HepG2 (cell line): Measurements from ENCODE around the gene EIF4G3. TPM values are rescaled to one million over a fixed set of nuclear protein-coding genes. Genes with fewer than 3 reads are reported as not detected.

Experiments
- ATAC-seq: fragments of 200-7000 bp; cut with Tn5 transposase; 3 replicates; pipeline ENCODE4 v1.9.1; 2020; ENCODE audit warnings: mild to moderate bottlenecking, moderate library complexity
- BruUV-seq: library from RNA; stranded (reverse); fragments of 400-500 nt; replicated peaks from 2 replicates; lab custom pipeline; 2021; lab: Mats Ljungman, UMichigan
- CTCF ChIA-PET: fragments of 300-600 bp; formaldehyde crosslinking; extraction: SDS; loops from one replicate; lab custom pipeline; 2021; ENCODE audit warnings: low total read pairs, inconsistent platforms, low intra/inter-chr PET ratio; lab: Yijun Ruan, JAX
- POLR2A ChIA-PET: fragments of 350-600 bp; sonication (Branson Sonifier 250); formaldehyde crosslinking; loops from one replicate; lab custom pipeline; 2020; ENCODE audit warnings: antibody characterized with exemption, inconsistent platforms; lab: Yijun Ruan, JAX
- DNase-seq: peaks from one replicate; pipeline ENCODE4 v3.0.0-alpha.2; 2015; ENCODE audit warnings: low spot score
- FAIRE-seq: peaks from 3 replicates; lab custom pipeline; 2011; peaks lifted over from hg19 to GRCh38; lab: Jason Lieb, UNC
- H2AFZ ChIP-seq: one replicate; pipeline ENCODE4 v1.6.1; 2011; ENCODE audit warnings: low read length, inconsistent platforms
- H3K27ac ChIP-seq: fragments of 300-600 bp; 3 replicates; pipeline ENCODE4 v1.8.0; 2011; ENCODE audit warnings: mixed run types, mild to moderate bottlenecking, mixed read lengths, low read length, inconsistent platforms; ENCODE audit not compliant: insufficient read depth; ENCODE audit errors: extremely low read length
- H3K27me3 ChIP-seq, 2 experiments: fragments of 200-600 bp in 1 of 2; 2 replicates in 1 of 2; 3 replicates in 1 of 2; pipeline versions ENCODE4 v1.6.0 to v1.8.0; 2011; ENCODE audit warnings: low read length in 2 of 2, mild to moderate bottlenecking in 2 of 2, moderate library complexity in 2 of 2, inconsistent platforms in 1 of 2; ENCODE audit not compliant: insufficient read depth in 2 of 2, control insufficient read depth in 1 of 2
- H3K36me3 ChIP-seq, 2 experiments: fragments of 200-600 bp in 1 of 2; replicated peaks in 1 of 2; 2 replicates in 1 of 2; 3 replicates in 1 of 2; pipeline versions ENCODE4 v1.5.1 to v1.8.0; 2011; ENCODE audit warnings: low read length in 2 of 2, inconsistent platforms in 1 of 2; ENCODE audit not compliant: insufficient read depth in 2 of 2, control insufficient read depth in 1 of 2
- H3K4me1 ChIP-seq: 2 replicates; pipeline ENCODE4 v1.5.1; 2012; ENCODE audit warnings: low read length, inconsistent platforms; ENCODE audit not compliant: insufficient read depth
- H3K4me2 ChIP-seq: 2 replicates; pipeline ENCODE4 v1.6.0; 2011; ENCODE audit warnings: low read depth, low read length, inconsistent platforms
- H3K4me3 ChIP-seq, 3 experiments: fragments of 200-600 bp in 1 of 3; sonication (generic), shearing (Covaris generic) in 1 of 3; replicated peaks in 1 of 3; 2 replicates each; pipeline ENCODE4 v1.5.1; 2011 to 2016; ENCODE audit warnings: low read length in 3 of 3, inconsistent platforms in 2 of 3, low read depth in 2 of 3, mild to moderate bottlenecking in 2 of 3, control low read depth in 1 of 3, mixed read lengths in 1 of 3; ENCODE audit not compliant: insufficient read depth in 1 of 3
- H3K79me2 ChIP-seq: one replicate; pipeline ENCODE4 v1.6.1; 2011; ENCODE audit warnings: low read length, inconsistent platforms; ENCODE audit not compliant: insufficient read depth
- H3K9ac ChIP-seq: 2 replicates; pipeline ENCODE4 v1.6.0; 2011; ENCODE audit warnings: mild to moderate bottlenecking, low read depth, low read length, inconsistent platforms; ENCODE audit not compliant: insufficient read depth
- H3K9me3 ChIP-seq: 2 replicates; pipeline ENCODE4 v1.5.1; 2012; ENCODE audit warnings: mild to moderate bottlenecking, low read length
- H4K20me1 ChIP-seq: 2 replicates; pipeline ENCODE4 v1.6.0; 2011; ENCODE audit warnings: inconsistent platforms, mild to moderate bottlenecking, low read length, moderate library complexity; ENCODE audit not compliant: insufficient read depth
- CHCHD3 ChIP-seq: sonication (generic); formaldehyde crosslinking; IDR thresholded peaks from 2 replicates; pipeline ENCODE4 v1.8.0; 2022; ENCODE audit warnings: mild to moderate bottlenecking, missing genetic modification reagents, moderate library complexity
- HDAC6 ChIP-seq: fragments of 200-600 bp; sonication (generic); IDR thresholded peaks from 2 replicates; pipeline ENCODE4 v1.7.0; 2017; ENCODE audit warnings: mild to moderate bottlenecking, antibody characterized with exemption, low read length, low read depth
- PITX1 ChIP-seq: sonication (generic); formaldehyde crosslinking; IDR thresholded peaks from 2 replicates; pipeline ENCODE4 v1.5.1; 2020; ENCODE audit warnings: mild to moderate bottlenecking, missing genetic modification reagents
- SALL1 ChIP-seq: sonication (generic); formaldehyde crosslinking; IDR thresholded peaks from 2 replicates; pipeline ENCODE4 v1.8.0; 2022; ENCODE audit warnings: mild to moderate bottlenecking, missing genetic modification reagents
- SP2 ChIP-seq: sonication (generic); formaldehyde crosslinking; IDR thresholded peaks from 2 replicates; pipeline ENCODE4 v1.5.1; 2020; ENCODE audit warnings: mild to moderate bottlenecking, missing genetic modification reagents
- TBL1XR1 ChIP-seq: fragments of 150-350 bp; IDR thresholded peaks from 2 replicates; pipeline ENCODE4 v1.6.1; 2014; ENCODE audit warnings: borderline replicate concordance, low read length; ENCODE audit not compliant: partially characterized antibody
- ZNF138 ChIP-seq: sonication (generic); formaldehyde crosslinking; IDR thresholded peaks from 2 replicates; pipeline ENCODE4 v1.5.0; 2020; ENCODE audit warnings: mild to moderate bottlenecking, low read depth, missing genetic modification reagents
- ZNF569 ChIP-seq: sonication (generic); formaldehyde crosslinking; IDR thresholded peaks from 2 replicates; pipeline ENCODE4 v1.5.0; 2020; ENCODE audit warnings: mild to moderate bottlenecking, missing genetic modification reagents, moderate library complexity, borderline replicate concordance
- ZSCAN5A ChIP-seq: sonication (generic); formaldehyde crosslinking; IDR thresholded peaks from 2 replicates; pipeline ENCODE4 v1.8.0; 2022; ENCODE audit warnings: mild to moderate bottlenecking, missing genetic modification reagents, borderline replicate concordance
- WGBS: methylation state at CpG from one replicate; pipeline ENCODE4 v1.1.6; 2017; ENCODE audit warnings: low lambda C conversion rate; 5-methylcytosine and 5-hydroxymethylcytosine counted together
- in situ Hi-C: cut with HindIII; loops from 2 replicates; pipeline ENCODE4 v1.10.0; 2017; ENCODE audit warnings: low pct_unique_long_range_greater_than_20kb; ENCODE audit not compliant: extremely low pct_ligation_motif_present
- intact Hi-C: fragments of 100-400 bp; cut with micrococcal nuclease; formaldehyde crosslinking; loops from one replicate; pipeline ENCODE4 v1.10.0; 2022; ENCODE audit not compliant: unreplicated experiment
- polyA plus RNA-seq, 8 experiments: library from polyadenylated mRNA; depleted of rRNA in 3 of 8; stranded (reverse) in 7 of 8; unstranded in 1 of 8; fragments of >200 nt; fragmentation: Illumina TruSeq in 4 of 8; extraction: Trizol in 4 of 8; gene quantifications; 2 replicates each; pipeline versions ENCODE4 v1.2.1 to v1.2.3, GENCODE V29; 2011 to 2016; ENCODE audit warnings: low read depth in 4 of 8, missing spikeins in 1 of 8, mixed read lengths in 1 of 8; ENCODE audit not compliant: insufficient read depth in 1 of 8
- total RNA-seq, 5 experiments: library from RNA; depleted of rRNA; stranded (reverse); fragments of >200 nt; fragmentation: Illumina TruSeq; extraction: Trizol; gene quantifications; 2 replicates each; pipeline ENCODE4 v1.2.3, GENCODE V29; 2016; ENCODE audit warnings: low read depth in 1 of 5

Gene EIF4G3
- total and polyA plus RNA-seq, 2 of the 13 experiments (the other 11 are each of a cell fraction or from before 2014, with no cell fraction given): 22.2 to 27.6 TPM

GRCh38 chr1:21065851-21066250 is 110.8 kb downstream of the EIF4G3 start:
- H2AFZ ChIP-seq: no peak overlapping the region
- H3K9me3 ChIP-seq: no peaks in the 10 kb centered on the region
- no peaks in the 10 kb centered on the region for H3K27me3 ChIP-seq
- H3K4me1 ChIP-seq: peaks cover 20% of the 10 kb centered on the region
- in situ Hi-C loops (no loop called here), intact Hi-C loops (no loop called here)
- no peak for TF ChIP-seq ZNF138 (CRISPR knock-in tag)
- no peak for TF ChIP-seq HDAC6
- no peak for TF ChIP-seq SALL1
- no peak for TF ChIP-seq CHCHD3 (CRISPR knock-in tag)
- no peak for TF ChIP-seq ZNF569 (CRISPR knock-in tag)
- no peak for TF ChIP-seq SP2 (CRISPR knock-in tag)
- no peak for TF ChIP-seq PITX1 (CRISPR knock-in tag)
- no peak for ATAC-seq
- H3K36me3 ChIP-seq: no peaks in the 10 kb centered on the region
- DNase-seq: no peak
- POLR2A ChIA-PET: no interaction called here
- no peaks in the 10 kb centered on the region for H3K79me2 ChIP-seq
- no peak overlapping the region for H3K4me2 ChIP-seq
- 97% methylated on average over 2 of the region's 2 CpGs for WGBS
- H3K9ac ChIP-seq: no peak overlapping the region
- no peaks in the 10 kb centered on the region for H4K20me1 ChIP-seq
- BruUV-seq: no TSS peak
- H3K27ac ChIP-seq: no peak overlapping the region
- FAIRE-seq: no peak
- H3K4me3 ChIP-seq: no peak overlapping the region
- CTCF ChIA-PET: no interaction called here

- H3K9me3 ChIP-seq: no peaks in the 10 kb centered on the region
- H4K20me1 ChIP-seq: no peaks in the 10 kb centered on the region
- H3K27ac ChIP-seq: no peak overlapping the region
- intact Hi-C loops: no loop called here
- BruUV-seq: no TSS peak
- FAIRE-seq (no peak), ATAC-seq (no peak), DNase-seq (no peak)
- H3K27me3 ChIP-seq: no peaks in the 10 kb centered on the region
- ChIA-PET POLR2A (no interaction called here), CTCF (no interaction called here)
- H3K36me3 ChIP-seq: no peaks in the 10 kb centered on the region
- no peaks in the 10 kb centered on the region for H3K79me2 ChIP-seq
- H3K4me2 ChIP-seq: no peak overlapping the region
- WGBS: 93% methylated on average over 3 of the region's 3 CpGs
- H3K4me1 ChIP-seq: peaks cover 11% of the 10 kb centered on the region
- TF ChIP-seq ZSCAN5A (CRISPR knock-in tag) (no peak), TBL1XR1 (no peak)
- no peak overlapping the region for H3K4me3 ChIP-seq
- no peak overlapping the region for H3K9ac ChIP-seq
- no peak overlapping the region for H2AFZ ChIP-seq
- in situ Hi-C loops: no loop called here
Measured at GRCh38 chr1:21064057-21064456, 112.6 kb downstream of the EIF4G3 start.
